CD4-positive, alpha-beta T cell (primary cell): ENCODE results near the gene SRSF6. TPM values are rescaled to one million over a fixed set of nuclear protein-coding genes. Genes with fewer than 3 reads are reported as not detected.
A peak's percentile ranks its signal among the peaks of the same experiment; 100 is the strongest.

ENCODE experiments used
- ATAC-seq: fragments of 200-7000 bp; cut with Tn5 transposase; one replicate; pipeline ENCODE4 v1.10.0; 2022; ENCODE audit warnings: mild to moderate bottlenecking; ENCODE audit not compliant: poor library complexity
- CTCF ChIA-PET: fragments of 350-600 bp; sonication (Branson Sonifier 250); formaldehyde crosslinking; loops from one replicate; lab custom pipeline; 2021; ENCODE audit warnings: antibody characterized with exemption, inconsistent platforms; lab: Charles Lee
- POLR2A ChIA-PET: fragments of 350-600 bp; sonication (Branson Sonifier 250); formaldehyde crosslinking; loops from one replicate; lab custom pipeline; 2021; ENCODE audit warnings: antibody characterized with exemption, inconsistent platforms; lab: Charles Lee
- DNase-seq, 14 experiments: peaks; one replicate each; pipeline ENCODE4 v3.0.0-alpha.2; 2013 to 2020; ENCODE audit warnings: mixed read lengths in 2 of 14
- H3K27ac ChIP-seq, 2 donors: one replicate each; pipeline versions ENCODE4 v1.5.1 to v1.7.0; 2013; ENCODE audit warnings: low read length in 2 of 2, low read depth in 1 of 2, mild to moderate bottlenecking in 1 of 2
- H3K27me3 ChIP-seq, 2 experiments: 1 replicate in 1 of 2; 2 replicates in 1 of 2; pipeline versions ENCODE4 v1.6.1 to v1.7.0; 2013; ENCODE audit warnings: low read length in 2 of 2, control low read depth in 1 of 2, mild to moderate bottlenecking in 1 of 2, moderate library complexity in 1 of 2; ENCODE audit not compliant: insufficient read depth in 2 of 2, control insufficient read depth in 1 of 2
- H3K36me3 ChIP-seq: one replicate; pipeline ENCODE4 v1.6.1; 2013; ENCODE audit warnings: low read length, control low read depth; ENCODE audit not compliant: insufficient read depth
- H3K4me1 ChIP-seq: one replicate; pipeline ENCODE4 v1.6.1; 2013; ENCODE audit warnings: low read length, control low read depth; ENCODE audit not compliant: insufficient read depth
- H3K4me3 ChIP-seq: one replicate; pipeline ENCODE4 v1.5.1; 2013; ENCODE audit warnings: mild to moderate bottlenecking, low read length, moderate library complexity
- H3K9me3 ChIP-seq, 2 experiments: 1 replicate in 1 of 2; 2 replicates in 1 of 2; pipeline versions ENCODE4 v1.6.1 to v1.7.0; 2013; ENCODE audit warnings: low read length in 2 of 2, mild to moderate bottlenecking in 2 of 2, control low read depth in 1 of 2, moderate library complexity in 1 of 2; ENCODE audit not compliant: control insufficient read depth in 1 of 2, insufficient read depth in 1 of 2
- H3K27ac Mint-ChIP-seq: one replicate; pipeline ENCODE4 v1.8.0; 2020; ENCODE audit warnings: mixed read lengths
- H3K27me3 Mint-ChIP-seq: one replicate; pipeline ENCODE4 v1.8.0; 2021; ENCODE audit warnings: mixed read lengths
- H3K36me3 Mint-ChIP-seq: one replicate; pipeline ENCODE4 v1.8.0; 2021; ENCODE audit warnings: low read depth, mixed read lengths
- H3K4me1 Mint-ChIP-seq: one replicate; pipeline ENCODE4 v1.8.0; 2021; ENCODE audit warnings: low read depth, mixed read lengths
- H3K4me3 Mint-ChIP-seq: one replicate; pipeline ENCODE4 v1.8.0; 2020; ENCODE audit warnings: mild to moderate bottlenecking, mixed read lengths
- H3K9me3 Mint-ChIP-seq: one replicate; pipeline ENCODE4 v1.8.0; 2020; ENCODE audit warnings: mixed read lengths
- intact Hi-C, 2 experiments: fragments of 100-400 bp; cut with DNase I in 1 of 2; cut with micrococcal nuclease in 1 of 2; formaldehyde crosslinking; loops; one replicate each; pipeline versions ENCODE4 v1.15.1 to v1.9.0; 2023 to 2025; cut with DNase I, micrococcal nuclease
- total RNA-seq, 174 experiments: library from RNA in 2 of 174; stranded (reverse) in 2 of 174; gene quantifications; one replicate each; pipeline ENCODE4 v1.2.3 and lab custom pipeline; 2021 to 2026
- TF ChIP-seq, protein P1 (sequence below): fragments of 200-600 bp; IDR thresholded peaks from one replicate; pipeline ENCODE4 v1.8.0; 2022; ENCODE audit warnings: antibody characterized with exemption, mild to moderate bottlenecking

SRSF6 gene
- total RNA-seq, 2 experiments from 2014 or later = 312 to 313 TPM

DNA sequence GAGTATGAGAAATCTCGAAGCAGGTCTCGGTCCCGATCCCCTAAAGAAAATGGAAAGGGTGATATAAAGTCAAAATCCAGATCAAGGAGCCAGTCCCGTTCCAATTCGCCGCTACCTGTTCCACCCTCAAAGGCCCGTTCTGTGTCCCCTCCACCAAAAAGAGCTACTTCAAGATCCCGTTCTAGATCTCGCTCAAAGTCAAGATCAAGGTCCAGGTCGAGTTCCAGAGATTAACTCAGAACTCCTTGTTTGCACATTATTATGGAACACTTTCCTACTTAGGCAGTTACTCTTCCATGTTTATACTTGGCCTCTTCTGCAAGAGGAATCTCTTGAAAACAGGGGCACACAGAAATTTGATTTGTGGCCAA, 3.1 kb downstream of the SRSF6 start:
- no peaks in the 10 kb centered on the region for H3K9me3 Mint-ChIP-seq
- H3K27ac Mint-ChIP-seq = peak overlapping the region; percentile 95
- Histone ChIP-seq H3K4me1 (peaks cover 18% of the 10 kb centered on the region), H3K36me3 (peaks cover 67% of the 10 kb centered on the region), H3K27ac (no peak overlapping the region), H3K4me3 (no peak overlapping the region), H3K27me3 (no peaks in the 10 kb centered on the region), H3K9me3 (no peaks in the 10 kb centered on the region)
- no peaks in the 10 kb centered on the region for H3K27me3 Mint-ChIP-seq
- H3K36me3 Mint-ChIP-seq = peaks cover 81% of the 10 kb centered on the region
- ChIA-PET POLR2A (interaction anchor here (0.9 kb wide), 1 partner anchor 130 kb away, joined by 3 read pairs; the partner anchor contains the start of gene IFT52), CTCF (no interaction called here)
- peaks cover 54% of the 10 kb centered on the region for H3K4me1 Mint-ChIP-seq
- DNase-seq (no peak), ATAC-seq (no peak)
- peak overlapping the region; percentile 78 for H3K4me3 Mint-ChIP-seq
- intact Hi-C loops = no loop called here
- TF ChIP-seq, protein P1, sequence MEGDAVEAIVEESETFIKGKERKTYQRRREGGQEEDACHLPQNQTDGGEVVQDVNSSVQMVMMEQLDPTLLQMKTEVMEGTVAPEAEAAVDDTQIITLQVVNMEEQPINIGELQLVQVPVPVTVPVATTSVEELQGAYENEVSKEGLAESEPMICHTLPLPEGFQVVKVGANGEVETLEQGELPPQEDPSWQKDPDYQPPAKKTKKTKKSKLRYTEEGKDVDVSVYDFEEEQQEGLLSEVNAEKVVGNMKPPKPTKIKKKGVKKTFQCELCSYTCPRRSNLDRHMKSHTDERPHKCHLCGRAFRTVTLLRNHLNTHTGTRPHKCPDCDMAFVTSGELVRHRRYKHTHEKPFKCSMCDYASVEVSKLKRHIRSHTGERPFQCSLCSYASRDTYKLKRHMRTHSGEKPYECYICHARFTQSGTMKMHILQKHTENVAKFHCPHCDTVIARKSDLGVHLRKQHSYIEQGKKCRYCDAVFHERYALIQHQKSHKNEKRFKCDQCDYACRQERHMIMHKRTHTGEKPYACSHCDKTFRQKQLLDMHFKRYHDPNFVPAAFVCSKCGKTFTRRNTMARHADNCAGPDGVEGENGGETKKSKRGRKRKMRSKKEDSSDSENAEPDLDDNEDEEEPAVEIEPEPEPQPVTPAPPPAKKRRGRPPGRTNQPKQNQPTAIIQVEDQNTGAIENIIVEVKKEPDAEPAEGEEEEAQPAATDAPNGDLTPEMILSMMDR = no peak

DNA sequence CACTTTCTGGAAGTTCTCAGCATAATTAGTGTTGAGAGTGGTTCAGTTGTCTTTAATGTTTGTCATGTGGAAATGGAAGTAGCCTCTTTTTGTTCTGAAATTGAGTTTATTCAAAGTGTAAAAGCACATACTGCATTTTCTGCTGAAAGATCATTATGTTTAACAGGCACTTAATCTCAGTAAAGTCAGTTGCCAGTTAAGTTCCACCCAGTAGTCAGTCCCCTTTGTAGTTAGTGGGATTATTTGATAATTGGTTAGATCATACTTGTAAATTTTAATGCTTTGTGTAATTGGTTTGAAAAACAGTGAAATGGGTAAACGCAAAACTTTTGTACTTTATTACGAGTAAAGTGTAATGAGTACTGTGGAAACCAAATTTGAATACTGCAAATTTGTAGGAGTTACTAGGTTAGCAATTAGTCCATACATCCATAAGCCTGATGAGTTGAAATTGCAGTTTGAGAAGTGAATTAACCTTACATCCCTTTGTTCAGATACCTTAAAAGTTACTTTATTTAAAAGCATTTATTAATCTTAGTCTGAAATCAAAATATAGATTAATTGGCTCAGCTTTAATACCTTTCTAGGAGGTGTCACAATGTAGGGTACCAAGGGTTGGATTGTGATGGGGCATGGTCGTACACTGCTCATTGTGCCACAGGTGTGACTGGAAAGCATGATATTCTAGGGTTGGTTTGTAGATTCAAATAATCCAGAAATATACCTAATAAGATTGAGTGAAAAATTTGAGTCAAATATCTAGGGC, 4.4 kb downstream of the SRSF6 start:
- Mint-ChIP-seq H3K27ac (peak overlapping the region; percentile 29), H3K36me3 (peaks cover 90% of the 10 kb centered on the region)

DNA sequence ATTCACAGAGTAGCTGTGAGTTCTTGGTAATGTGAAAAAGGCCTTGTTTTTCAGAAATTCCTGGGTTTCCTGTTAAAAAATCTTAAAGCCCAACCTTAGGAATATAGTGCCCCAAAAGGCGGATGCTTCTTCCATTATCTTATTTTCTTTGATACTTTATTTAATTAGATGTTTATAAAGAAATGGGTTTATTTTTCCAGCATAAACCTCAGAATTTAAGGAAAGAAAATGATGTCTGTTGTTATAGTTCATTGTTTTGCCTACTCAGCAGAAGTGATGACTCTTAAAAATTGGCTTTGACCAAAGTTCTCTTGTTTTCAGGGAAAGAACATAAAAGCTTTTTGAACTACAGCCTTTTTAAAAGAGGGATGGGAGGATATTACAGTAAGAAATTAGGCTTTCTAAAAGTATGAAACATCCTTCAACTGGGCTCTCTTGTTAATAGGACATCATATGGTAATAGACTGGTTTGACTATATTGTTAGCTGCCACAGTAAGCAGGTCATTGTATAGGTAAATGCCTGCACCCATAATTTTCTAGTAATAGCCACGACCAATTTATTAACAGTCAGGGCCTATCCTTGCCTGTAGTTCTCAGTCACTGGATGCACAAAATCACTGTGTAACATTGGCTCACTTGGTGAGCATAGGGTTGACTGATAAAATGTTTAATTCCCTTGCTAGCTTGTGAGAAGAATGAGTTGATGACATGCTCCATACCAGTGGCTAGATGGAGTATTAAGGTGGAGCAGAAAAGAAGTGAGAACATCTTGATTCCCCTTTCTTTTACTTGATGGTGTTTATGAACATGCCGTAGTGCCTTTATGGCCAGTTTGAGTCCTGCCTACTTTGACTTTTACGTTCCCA, 5.2 kb downstream of the SRSF6 start:
- POLR2A ChIA-PET = no interaction called here
- no peak for DNase-seq
- H3K27ac Mint-ChIP-seq = no peak overlapping the region
- H3K27me3 Mint-ChIP-seq = no peaks in the 10 kb centered on the region
- Histone ChIP-seq H3K36me3 (peaks cover 79% of the 10 kb centered on the region), H3K27ac (no peak overlapping the region), H3K9me3 (no peaks in the 10 kb centered on the region), H3K4me1 (peaks cover 6% of the 10 kb centered on the region), H3K4me3 (no peak overlapping the region), H3K27me3 (no peaks in the 10 kb centered on the region)
- peaks cover 48% of the 10 kb centered on the region for H3K4me1 Mint-ChIP-seq
- peaks cover 88% of the 10 kb centered on the region for H3K36me3 Mint-ChIP-seq
- intact Hi-C loops = no loop called here
- CTCF ChIA-PET = interaction anchor here (1.6 kb wide), 1 partner anchor 14 kb away, joined by 5 read pairs; no protein-coding TSS in a partner anchor
- H3K4me3 Mint-ChIP-seq = peak overlapping the region; percentile 27
- TF ChIP-seq, protein P1 = no peak
- H3K9me3 Mint-ChIP-seq = no peaks in the 10 kb centered on the region
- ATAC-seq = no peak

More for the DNA sequence above, 4.4 kb downstream of the SRSF6 start:
- Mint-ChIP-seq H3K9me3 (no peaks in the 10 kb centered on the region), H3K4me1 (peaks cover 53% of the 10 kb centered on the region), H3K4me3 (no peak overlapping the region), H3K27me3 (no peaks in the 10 kb centered on the region)
- no peaks in the 10 kb centered on the region for H3K27me3 ChIP-seq
- no peak overlapping the region for H3K4me3 ChIP-seq
- no peak overlapping the region for H3K27ac ChIP-seq
- peaks cover 7% of the 10 kb centered on the region for H3K4me1 ChIP-seq
- intact Hi-C loops = no loop called here
- TF ChIP-seq, protein P1 = no peak
- no peak for ATAC-seq
- POLR2A ChIA-PET = interaction anchor here (0.9 kb wide), 1 partner anchor 128 kb away, joined by 3 read pairs; the partner anchor contains the start of gene IFT52
- CTCF ChIA-PET = interaction anchor here (1.6 kb wide), 1 partner anchor 13 kb away, joined by 5 read pairs; no protein-coding TSS in a partner anchor
- H3K9me3 ChIP-seq = no peaks in the 10 kb centered on the region
- H3K36me3 ChIP-seq = peaks cover 79% of the 10 kb centered on the region
- no peak for DNase-seq
